Neural cell (in vitro differentiated cells): ENCODE results near the gene FCGBP. TPM values are rescaled to one million over a fixed set of nuclear protein-coding genes. Genes with fewer than 3 reads are reported as not detected.

ENCODE experiments used
- H2AFZ ChIP-seq: fragments of 200-600, 300-800 bp; sonication (generic), shearing (Covaris generic); 2 replicates; pipeline ENCODE4 v1.6.0; 2014; ENCODE audit warnings: low read depth, mild to moderate bottlenecking, antibody characterized with exemption, low read length, moderate library complexity
- H3F3A ChIP-seq: fragments of 200-600 bp; shearing (Covaris generic); 2 replicates; pipeline ENCODE4 v1.6.1; 2016; ENCODE audit warnings: mild to moderate bottlenecking, moderate library complexity, mixed read lengths, antibody characterized with exemption, low read length; ENCODE audit not compliant: insufficient read depth, poor library complexity, severe bottlenecking
- H3K27ac ChIP-seq: fragments of 200-600, 300-800 bp; sonication (generic), shearing (Covaris generic); 2 replicates; pipeline ENCODE4 v1.5.1; 2014; ENCODE audit warnings: mild to moderate bottlenecking, low read length, moderate library complexity
- H3K27me3 ChIP-seq: fragments of 300-800, 200-600 bp; sonication (generic), shearing (Covaris generic); 2 replicates; pipeline ENCODE4 v1.6.0; 2014; ENCODE audit warnings: mild to moderate bottlenecking, low read depth, low read length, moderate library complexity; ENCODE audit not compliant: insufficient read depth
- H3K36me3 ChIP-seq: fragments of 300-800, 200-600 bp; sonication (generic), shearing (Covaris generic); 2 replicates; pipeline ENCODE4 v1.5.1; 2014; ENCODE audit warnings: mild to moderate bottlenecking, antibody characterized with exemption, low read length, moderate library complexity; ENCODE audit not compliant: insufficient read depth
- H3K4me2 ChIP-seq: fragments of 300-800, 200-600 bp; sonication (generic), shearing (Covaris generic); 2 replicates; pipeline ENCODE4 v1.6.0; 2014; ENCODE audit warnings: mild to moderate bottlenecking, low read length
- H3K4me3 ChIP-seq: fragments of 300-800, 200-600 bp; sonication (generic), shearing (Covaris generic); 2 replicates; pipeline ENCODE4 v1.5.1; 2014; ENCODE audit warnings: mild to moderate bottlenecking, low read length, moderate library complexity
- H3K79me2 ChIP-seq: fragments of 200-600 bp; shearing (Covaris generic); replicated peaks from 2 replicates; pipeline ENCODE4 v1.6.0; 2014; ENCODE audit warnings: mild to moderate bottlenecking, low read length, moderate library complexity; ENCODE audit not compliant: insufficient read depth
- H3K9ac ChIP-seq: fragments of 300-800, 200-600 bp; sonication (generic), shearing (Covaris generic); 2 replicates; pipeline ENCODE4 v1.6.1; 2016; ENCODE audit warnings: mild to moderate bottlenecking, low read length, mixed read lengths
- H3K9me2 ChIP-seq: fragments of 200-600 bp; shearing (Covaris generic); 2 replicates; pipeline ENCODE4 v1.6.1; 2016; ENCODE audit warnings: mild to moderate bottlenecking, low read length, mixed read lengths; ENCODE audit not compliant: insufficient read depth
- H3K9me3 ChIP-seq: fragments of 200-600, 300-800 bp; sonication (generic), shearing (Covaris generic); 2 replicates; pipeline ENCODE4 v1.6.1; 2016; ENCODE audit warnings: mild to moderate bottlenecking, mixed run types, low read length, moderate library complexity, mixed read lengths
- H4K20me1 ChIP-seq: fragments of 200-600 bp; shearing (Covaris generic); 2 replicates; pipeline ENCODE4 v1.6.1; 2016; ENCODE audit warnings: mild to moderate bottlenecking, mixed run types; ENCODE audit not compliant: insufficient read depth
- EP300 ChIP-seq: fragments of 450-650 bp; conservative IDR thresholded peaks from 2 replicates; pipeline ENCODE4 v1.6.1; 2014; ENCODE audit warnings: antibody characterized with exemption, mild to moderate bottlenecking, moderate library complexity; ENCODE audit not compliant: poor library complexity, severe bottlenecking
- EZH2 ChIP-seq: fragments of 200-600, 300-800 bp; shearing (Covaris generic), sonication (generic); IDR thresholded peaks from 2 replicates; pipeline ENCODE4 v1.6.1; 2014; ENCODE audit warnings: antibody characterized with exemption, low read length, borderline replicate concordance, mild to moderate bottlenecking; ENCODE audit not compliant: insufficient read depth, poor library complexity, severe bottlenecking
- MXI1 ChIP-seq: fragments of 450-650 bp; conservative IDR thresholded peaks from 2 replicates; pipeline ENCODE4 v1.6.1; 2014; ENCODE audit warnings: antibody characterized with exemption, mild to moderate bottlenecking; ENCODE audit not compliant: poor library complexity, severe bottlenecking
- POLR2AphosphoS5 ChIP-seq: IDR thresholded peaks from 2 replicates; pipeline ENCODE4 v1.6.1; 2012
- RAD21 ChIP-seq: fragments of 450-650 bp; conservative IDR thresholded peaks from 2 replicates; pipeline ENCODE4 v1.6.1; 2014; ENCODE audit warnings: antibody characterized with exemption, mild to moderate bottlenecking, moderate library complexity
- SMC3 ChIP-seq: fragments of 450-650 bp; conservative IDR thresholded peaks from 2 replicates; pipeline ENCODE4 v1.6.1; 2014; ENCODE audit warnings: antibody characterized with exemption, mild to moderate bottlenecking, moderate library complexity; ENCODE audit not compliant: poor library complexity
- TAF1 ChIP-seq: IDR thresholded peaks from 2 replicates; pipeline ENCODE4 v1.6.1; 2012; ENCODE audit warnings: low read depth
- polyA plus RNA-seq: library from polyadenylated mRNA; depleted of rRNA; stranded (reverse); fragments of >200 nt; gene quantifications from 2 replicates; pipeline ENCODE4 v1.2.3, GENCODE V29; 2014
- TF ChIP-seq, protein P1 (sequence below): IDR thresholded peaks from 2 replicates; pipeline ENCODE4 v1.6.1; 2012; ENCODE audit warnings: borderline replicate concordance
- TF ChIP-seq, protein P2 (sequence below): fragments of 450-650 bp; IDR thresholded peaks from 2 replicates; pipeline ENCODE4 v1.5.1; 2014; ENCODE audit warnings: antibody characterized with exemption, mild to moderate bottlenecking, moderate library complexity; ENCODE audit not compliant: poor library complexity, severe bottlenecking

The FCGBP gene
- polyA plus RNA-seq, 1 donor from 2014 or later, result 0.26 TPM

DNA sequence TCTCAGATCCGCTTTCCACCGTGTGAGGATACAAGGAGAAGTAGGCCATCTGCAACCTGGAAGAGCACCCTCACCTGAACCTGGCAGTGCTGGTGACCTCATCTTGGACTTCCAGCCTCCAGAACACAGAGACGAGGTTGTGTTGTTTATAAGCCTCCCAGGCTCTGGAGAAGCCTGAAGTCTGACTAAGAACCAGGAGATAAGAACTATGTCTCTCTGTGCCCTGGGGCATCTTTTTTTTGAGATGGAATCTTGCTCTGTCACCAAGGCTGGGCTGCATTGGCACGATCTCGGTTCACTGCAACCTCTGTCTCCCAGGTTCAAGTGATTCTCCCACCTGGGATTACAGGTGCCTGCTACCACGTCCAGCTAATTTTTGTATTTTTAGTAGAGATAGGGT is 14.5 kb downstream of the FCGBP start:
- no peak for TF ChIP-seq EP300
- TF ChIP-seq, protein P1, sequence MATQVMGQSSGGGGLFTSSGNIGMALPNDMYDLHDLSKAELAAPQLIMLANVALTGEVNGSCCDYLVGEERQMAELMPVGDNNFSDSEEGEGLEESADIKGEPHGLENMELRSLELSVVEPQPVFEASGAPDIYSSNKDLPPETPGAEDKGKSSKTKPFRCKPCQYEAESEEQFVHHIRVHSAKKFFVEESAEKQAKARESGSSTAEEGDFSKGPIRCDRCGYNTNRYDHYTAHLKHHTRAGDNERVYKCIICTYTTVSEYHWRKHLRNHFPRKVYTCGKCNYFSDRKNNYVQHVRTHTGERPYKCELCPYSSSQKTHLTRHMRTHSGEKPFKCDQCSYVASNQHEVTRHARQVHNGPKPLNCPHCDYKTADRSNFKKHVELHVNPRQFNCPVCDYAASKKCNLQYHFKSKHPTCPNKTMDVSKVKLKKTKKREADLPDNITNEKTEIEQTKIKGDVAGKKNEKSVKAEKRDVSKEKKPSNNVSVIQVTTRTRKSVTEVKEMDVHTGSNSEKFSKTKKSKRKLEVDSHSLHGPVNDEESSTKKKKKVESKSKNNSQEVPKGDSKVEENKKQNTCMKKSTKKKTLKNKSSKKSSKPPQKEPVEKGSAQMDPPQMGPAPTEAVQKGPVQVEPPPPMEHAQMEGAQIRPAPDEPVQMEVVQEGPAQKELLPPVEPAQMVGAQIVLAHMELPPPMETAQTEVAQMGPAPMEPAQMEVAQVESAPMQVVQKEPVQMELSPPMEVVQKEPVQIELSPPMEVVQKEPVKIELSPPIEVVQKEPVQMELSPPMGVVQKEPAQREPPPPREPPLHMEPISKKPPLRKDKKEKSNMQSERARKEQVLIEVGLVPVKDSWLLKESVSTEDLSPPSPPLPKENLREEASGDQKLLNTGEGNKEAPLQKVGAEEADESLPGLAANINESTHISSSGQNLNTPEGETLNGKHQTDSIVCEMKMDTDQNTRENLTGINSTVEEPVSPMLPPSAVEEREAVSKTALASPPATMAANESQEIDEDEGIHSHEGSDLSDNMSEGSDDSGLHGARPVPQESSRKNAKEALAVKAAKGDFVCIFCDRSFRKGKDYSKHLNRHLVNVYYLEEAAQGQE, result no peak
- no peak for TF ChIP-seq MXI1
- no peak for TF ChIP-seq EZH2
- TF ChIP-seq, protein P2, sequence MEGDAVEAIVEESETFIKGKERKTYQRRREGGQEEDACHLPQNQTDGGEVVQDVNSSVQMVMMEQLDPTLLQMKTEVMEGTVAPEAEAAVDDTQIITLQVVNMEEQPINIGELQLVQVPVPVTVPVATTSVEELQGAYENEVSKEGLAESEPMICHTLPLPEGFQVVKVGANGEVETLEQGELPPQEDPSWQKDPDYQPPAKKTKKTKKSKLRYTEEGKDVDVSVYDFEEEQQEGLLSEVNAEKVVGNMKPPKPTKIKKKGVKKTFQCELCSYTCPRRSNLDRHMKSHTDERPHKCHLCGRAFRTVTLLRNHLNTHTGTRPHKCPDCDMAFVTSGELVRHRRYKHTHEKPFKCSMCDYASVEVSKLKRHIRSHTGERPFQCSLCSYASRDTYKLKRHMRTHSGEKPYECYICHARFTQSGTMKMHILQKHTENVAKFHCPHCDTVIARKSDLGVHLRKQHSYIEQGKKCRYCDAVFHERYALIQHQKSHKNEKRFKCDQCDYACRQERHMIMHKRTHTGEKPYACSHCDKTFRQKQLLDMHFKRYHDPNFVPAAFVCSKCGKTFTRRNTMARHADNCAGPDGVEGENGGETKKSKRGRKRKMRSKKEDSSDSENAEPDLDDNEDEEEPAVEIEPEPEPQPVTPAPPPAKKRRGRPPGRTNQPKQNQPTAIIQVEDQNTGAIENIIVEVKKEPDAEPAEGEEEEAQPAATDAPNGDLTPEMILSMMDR, result no peak
- Histone ChIP-seq H3F3A (no peaks in the 10 kb centered on the region), H2AFZ (no peak overlapping the region), H3K9ac (no peak overlapping the region), H3K4me2 (no peak overlapping the region), H3K9me2 (no peaks in the 10 kb centered on the region), H3K27me3 (no peaks in the 10 kb centered on the region), H3K36me3 (no peaks in the 10 kb centered on the region), H3K79me2 (no peaks in the 10 kb centered on the region), H3K4me3 (no peak overlapping the region), H3K27ac (no peak overlapping the region), H4K20me1 (no peaks in the 10 kb centered on the region), H3K9me3 (no peaks in the 10 kb centered on the region)

DNA sequence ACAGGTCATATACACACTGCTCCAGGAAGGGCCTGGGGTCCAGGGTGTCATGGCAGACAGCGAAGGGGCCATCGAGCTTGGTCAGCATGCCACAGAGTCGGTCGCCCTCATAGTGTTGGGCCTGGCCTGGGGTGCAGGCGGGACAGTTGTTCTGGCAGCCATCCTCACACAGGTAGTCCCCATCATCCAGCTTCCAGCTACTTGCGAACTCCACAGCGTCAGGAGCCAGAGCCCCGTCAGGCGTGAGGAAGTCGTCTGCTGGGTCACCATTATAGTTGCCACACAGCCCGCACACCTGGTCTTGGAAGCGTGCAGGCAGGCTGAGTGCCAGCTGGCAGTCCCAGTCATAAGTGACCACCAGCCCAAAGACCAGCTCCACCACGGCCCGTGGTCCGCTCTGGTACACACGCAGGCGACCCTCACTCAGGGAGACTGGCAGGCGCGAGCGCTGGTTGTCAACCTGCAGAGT is 16.2 kb downstream of the FCGBP start:
- H3K79me2 ChIP-seq, result no peaks in the 10 kb centered on the region
- no peaks in the 10 kb centered on the region for H3K27me3 ChIP-seq
- H3K9ac ChIP-seq, result no peak overlapping the region
- no peaks in the 10 kb centered on the region for H3F3A ChIP-seq
- no peaks in the 10 kb centered on the region for H3K9me2 ChIP-seq
- H3K27ac ChIP-seq, result no peak overlapping the region
- no peaks in the 10 kb centered on the region for H3K36me3 ChIP-seq
- no peak overlapping the region for H3K4me3 ChIP-seq
- no peaks in the 10 kb centered on the region for H4K20me1 ChIP-seq
- TF ChIP-seq, protein P2, result no peak
- TF ChIP-seq MXI1 (no peak), EZH2 (no peak), TAF1 (no peak), SMC3 (no peak), EP300 (no peak), RAD21 (no peak), POLR2AphosphoS5 (no peak)
- TF ChIP-seq, protein P1, result no peak
- no peaks in the 10 kb centered on the region for H3K9me3 ChIP-seq
- H2AFZ ChIP-seq, result no peak overlapping the region
- no peak overlapping the region for H3K4me2 ChIP-seq
